NT2/D1 (cell line): ENCODE results near the gene IFNLR1.

Experiments used
- SUZ12 ChIP-seq: IDR thresholded peaks from 2 replicates; pipeline ENCODE4 v1.6.1; 2011; ENCODE audit not compliant: insufficient read length, insufficient read depth; ENCODE audit errors: extremely low read depth
- YY1 ChIP-seq: IDR thresholded peaks from 2 replicates; pipeline ENCODE4 v1.6.1; 2011; ENCODE audit not compliant: insufficient read length, insufficient read depth
- ZNF274 ChIP-seq: IDR thresholded peaks from 2 replicates; pipeline ENCODE4 v1.6.1; 2011; ENCODE audit warnings: mild to moderate bottlenecking, low read depth, low read length

- TF ChIP-seq SUZ12 (no peak), ZNF274 (no peak), YY1 (no peak)
These were observed 60.9 kb downstream of the IFNLR1 start for GRCh38 chr1:24126018-24126671.
